GM21447 (cell line): ENCODE results near the gene NTN5.
"Not testable (repeated sequence)": the region's sequence is repeated elsewhere in the genome, so short reads cannot be mapped to it uniquely, and the experiment has no call there.

ENCODE experiments used
- ATAC-seq: cut with Tn5 transposase; IDR thresholded peaks from one replicate; pipeline ENCODE4 v1.9.1; 2021; ENCODE audit not compliant: unreplicated experiment

NTN5 gene

GRCh38 chr19:48696353-48697010 lies 23.7 kb upstream of the NTN5 start:
- no peak for ATAC-seq

- no peak for ATAC-seq
Observed at GRCh38 chr19:48695743-48696352, 23.0 kb upstream of the NTN5 start, which contains the start of gene FUT2. Gene FUT2, plus strand, starts transcription at chr19:48695971. Its CDS starts 6,986 bp downstream, at chr19:48702957.

- not testable (repeated sequence) for ATAC-seq
Observed at GRCh38 chr19:48693629-48694028, 20.8 kb upstream of the NTN5 start.

GRCh38 chr19:48689449-48689848 lies 16.6 kb upstream of the NTN5 start:
- ATAC-seq = no peak

GRCh38 chr19:48687776-48688175 lies 15.0 kb upstream of the NTN5 start:
- ATAC-seq = no peak

GRCh38 chr19:48686637-48687036 lies 13.8 kb upstream of the NTN5 start:
- not testable (repeated sequence) for ATAC-seq

- ATAC-seq = no peak
Observed at GRCh38 chr19:48686088-48686487, 13.3 kb upstream of the NTN5 start.

- no peak for ATAC-seq
Observed at GRCh38 chr19:48685583-48685982, 12.8 kb upstream of the NTN5 start.

GRCh38 chr19:48683349-48683748 lies 10.5 kb upstream of the NTN5 start:
- no peak for ATAC-seq

GRCh38 chr19:48681127-48681470 lies 8.3 kb upstream of the NTN5 start:
- ATAC-seq = no peak

- no peak for ATAC-seq
Observed at GRCh38 chr19:48680436-48681126, 7.8 kb upstream of the NTN5 start.

GRCh38 chr19:48680006-48680405 lies 7.2 kb upstream of the NTN5 start:
- not testable (repeated sequence) for ATAC-seq

GRCh38 chr19:48678201-48678600 lies 5.4 kb upstream of the NTN5 start:
- ATAC-seq = no peak

GRCh38 chr19:48676887-48677286 lies 4.1 kb upstream of the NTN5 start:
- ATAC-seq = no peak

- ATAC-seq = no peak
Observed at GRCh38 chr19:48676487-48676886, 3.7 kb upstream of the NTN5 start.

- ATAC-seq = no peak
Observed at GRCh38 chr19:48674921-48675824, 2.4 kb upstream of the NTN5 start.

GRCh38 chr19:48674216-48674809 lies 1.5 kb upstream of the NTN5 start:
- no peak for ATAC-seq

- no peak for ATAC-seq
Observed at GRCh38 chr19:48673436-48674100, 751 bp upstream of the NTN5 start.

GRCh38 chr19:48671446-48671995 lies 1.3 kb downstream of the NTN5 start:
- ATAC-seq = no peak
